ENCODE measurements around the gene TCF15.
"Not testable (repeated sequence)": the region's sequence is repeated elsewhere in the genome, so short reads cannot be mapped to it uniquely, and the experiment has no call there.

TCF15 gene

DNA sequence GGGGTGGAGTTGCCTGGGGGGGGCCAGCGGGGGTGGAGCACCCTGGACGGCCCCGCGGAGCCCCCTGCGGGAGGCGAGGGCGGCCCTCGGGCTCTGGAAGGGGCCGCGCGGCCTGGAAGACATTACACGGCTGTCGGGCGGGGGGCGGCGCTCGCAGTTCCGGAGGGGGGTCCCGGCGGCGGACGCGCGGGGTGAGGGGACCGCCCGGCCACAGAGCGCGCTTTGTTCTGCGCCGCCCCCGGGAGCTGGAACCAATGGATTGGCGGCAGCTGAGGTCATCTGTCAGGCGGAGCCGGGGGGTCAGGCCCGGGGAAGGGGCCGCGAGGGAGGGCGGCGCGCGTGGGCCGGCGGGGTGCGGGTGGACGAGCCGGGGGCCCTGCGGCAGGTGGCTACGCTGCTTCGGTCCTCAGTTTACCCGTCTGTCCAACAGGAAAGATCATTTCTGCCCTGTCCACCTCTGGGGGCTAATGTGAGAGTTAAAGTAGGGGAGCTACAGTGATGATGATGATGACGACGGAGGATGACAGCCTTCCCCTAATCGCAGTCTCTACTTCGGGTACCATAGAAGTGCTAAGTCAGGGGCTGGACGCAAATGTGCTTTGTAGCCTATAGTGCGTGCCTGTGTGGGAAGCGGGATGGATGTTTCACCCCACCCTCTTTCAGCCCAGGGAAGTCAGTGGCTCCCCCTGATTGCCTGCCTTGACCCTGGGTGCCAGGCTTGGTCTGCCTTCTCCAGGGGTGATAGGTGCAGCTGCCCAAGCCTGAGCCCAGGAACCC is 32.5 kb upstream of the TCF15 start:
- DNase-seq (ENCODE audit: low read depth in 2 of 2) = no peak

DNA sequence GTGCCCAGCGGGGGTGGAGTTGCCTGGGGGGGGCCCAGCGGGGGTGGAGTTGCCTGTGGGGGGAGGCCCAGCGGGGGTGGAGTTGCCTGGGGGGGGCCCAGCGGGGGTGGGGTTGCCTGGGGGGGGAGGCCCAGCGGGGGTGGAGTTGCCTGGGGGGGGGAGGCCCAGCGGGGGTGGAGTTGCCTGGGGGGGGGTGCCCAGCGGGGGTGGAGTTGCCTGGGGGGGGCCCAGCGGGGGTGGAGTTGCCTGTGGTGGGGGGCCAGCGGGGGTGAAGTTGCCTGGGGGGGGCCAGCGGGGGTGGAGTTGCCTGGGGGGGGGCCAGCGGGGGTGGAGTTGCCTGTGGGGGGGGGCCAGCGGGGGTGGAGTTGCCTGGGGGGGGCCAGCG is 31.9 kb upstream of the TCF15 start:
- not testable (repeated sequence) for DNase-seq (ENCODE audit: low read depth in 2 of 2)

DNA sequence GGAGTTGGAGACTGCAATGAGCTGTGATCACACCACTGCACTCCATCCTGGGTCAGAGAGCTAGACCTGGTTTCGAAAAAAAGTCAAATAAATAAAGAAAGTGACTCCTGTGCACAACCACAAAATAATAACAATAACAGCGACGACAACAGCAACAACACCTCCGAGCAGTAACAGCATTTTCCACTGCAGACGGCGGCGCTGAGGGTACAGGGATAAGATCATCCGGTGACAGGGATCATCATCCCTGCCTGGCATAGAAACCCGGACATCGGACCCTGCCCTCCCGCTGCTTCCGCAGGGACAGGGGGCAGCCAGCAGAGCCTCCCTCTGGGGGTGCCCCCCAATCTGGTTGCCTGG is 31.4 kb upstream of the TCF15 start:
- no peak for DNase-seq (ENCODE audit: low read depth in 2 of 2)

GRCh38 chr20:640674-641515 is 30.8 kb upstream of the TCF15 start:
- no peak for DNase-seq (ENCODE audit: low read depth in 2 of 2)

DNA sequence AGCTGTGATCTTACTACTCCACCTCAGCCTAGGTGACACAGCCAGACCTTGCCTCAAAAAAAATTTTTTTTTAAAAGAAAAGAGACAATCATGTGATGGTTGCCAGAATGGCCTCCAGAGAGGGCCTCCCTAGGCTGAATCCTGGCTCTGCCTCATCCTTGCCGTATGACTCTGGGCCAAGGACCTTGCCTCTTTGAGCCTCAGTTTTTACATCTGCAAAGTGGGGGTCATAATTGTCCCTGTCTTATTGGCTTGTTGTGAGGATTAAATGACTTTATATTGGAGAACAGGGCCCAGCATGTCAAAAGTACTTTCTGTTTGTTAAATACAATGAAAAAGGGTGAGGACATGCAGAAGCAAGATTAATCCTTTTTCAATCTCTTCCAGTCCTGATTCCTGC is 28.5 kb upstream of the TCF15 start:
- DNase-seq (ENCODE audit: low read depth in 2 of 2) = no peak

- no peak for DNase-seq (ENCODE audit: low read depth in 2 of 2)
These were observed 27.4 kb upstream of the TCF15 start for GRCh38 chr20:637559-637958.

GRCh38 chr20:635893-636338 is 25.8 kb upstream of the TCF15 start:
- no peak for DNase-seq (ENCODE audit: low read depth in 2 of 2)

- DNase-seq (ENCODE audit: low read depth in 2 of 2) = no peak
These were observed 25.2 kb upstream of the TCF15 start for GRCh38 chr20:635028-635892.

DNA sequence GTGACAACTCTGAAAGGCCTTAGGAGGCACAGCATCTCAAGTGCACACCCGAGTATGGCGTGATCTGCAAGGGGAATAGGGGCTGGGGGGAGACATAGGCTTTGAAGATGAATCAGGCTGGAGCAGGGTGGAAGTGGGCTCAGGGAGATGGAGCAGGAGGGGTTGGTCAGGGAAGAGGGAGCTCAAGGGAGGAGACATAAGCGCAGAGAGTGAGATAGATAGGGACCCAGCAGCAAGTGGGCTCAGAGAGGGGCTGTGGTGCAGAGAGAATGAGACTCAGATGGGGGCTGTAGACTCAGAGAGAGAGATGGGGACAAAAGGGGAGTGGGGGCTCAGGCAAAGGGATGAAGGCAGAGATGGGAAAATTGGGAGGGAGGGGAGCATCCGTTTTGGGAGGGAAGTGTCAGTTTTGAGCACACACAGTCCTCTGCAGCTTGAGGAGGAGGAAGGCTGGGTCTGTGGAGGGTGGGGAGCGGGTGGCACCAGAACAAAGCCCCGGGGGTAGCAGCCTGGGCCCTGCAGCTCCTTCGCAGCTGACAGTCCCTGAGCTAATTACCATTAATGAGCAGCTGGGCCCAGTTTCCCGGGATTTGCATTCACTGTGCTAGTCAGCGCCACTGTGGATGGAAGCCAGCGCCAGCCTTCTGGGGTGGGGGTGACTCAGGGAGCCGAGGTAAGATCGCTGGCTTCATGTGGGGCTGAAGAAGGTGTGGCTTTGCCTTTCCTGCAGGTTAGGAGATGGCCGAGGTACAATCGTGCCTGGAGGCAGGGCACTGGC is 24.2 kb upstream of the TCF15 start:
- no peak for DNase-seq (ENCODE audit: low read depth in 2 of 2)

DNA sequence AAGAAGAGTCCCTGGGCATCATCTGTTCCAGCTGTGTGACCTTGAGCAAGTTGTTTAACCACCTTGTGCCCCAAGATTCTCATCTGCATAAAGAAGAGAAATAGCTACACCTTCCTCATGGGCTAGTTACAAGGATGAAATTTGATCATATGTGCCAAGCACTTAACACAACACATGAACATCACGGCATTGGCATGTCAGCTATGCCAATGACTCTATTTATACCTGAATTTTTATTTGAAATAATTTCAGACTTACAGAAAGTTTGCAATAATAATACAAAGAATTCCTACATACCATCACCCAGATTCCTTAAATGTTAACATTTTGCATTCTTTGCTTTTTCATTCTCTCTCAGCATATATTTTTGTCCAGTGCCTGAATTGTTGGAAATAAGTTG is 21.0 kb upstream of the TCF15 start:
- DNase-seq (ENCODE audit: low read depth in 2 of 2) = no peak

DNA sequence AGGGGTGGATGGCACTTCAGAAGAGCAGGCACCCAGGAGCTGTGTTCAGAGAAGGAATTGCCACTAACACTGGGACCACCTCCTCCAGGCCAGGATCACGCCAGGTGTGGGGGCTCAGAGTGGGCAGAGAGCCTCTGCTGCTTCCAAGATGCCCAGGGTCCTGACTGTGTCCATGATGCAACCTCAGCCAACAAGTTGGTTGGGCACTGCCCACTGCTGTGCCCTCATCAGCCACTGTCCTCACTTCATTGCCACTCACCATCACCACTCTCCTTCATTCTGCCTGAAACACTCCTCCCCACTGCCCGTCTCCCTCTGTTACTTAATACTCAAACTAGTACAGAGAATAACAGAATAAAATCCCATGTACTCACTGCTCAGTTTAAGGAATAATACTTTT is 16.5 kb upstream of the TCF15 start:
- no peak for DNase-seq (ENCODE audit: low read depth in 2 of 2)

GRCh38 chr20:625360-625932 is 15.3 kb upstream of the TCF15 start:
- DNase-seq (ENCODE audit: low read depth in 2 of 2) = no peak

- no peak for DNase-seq (ENCODE audit: low read depth in 2 of 2)
These were observed 13.6 kb upstream of the TCF15 start for GRCh38 chr20:623704-624103.

DNA sequence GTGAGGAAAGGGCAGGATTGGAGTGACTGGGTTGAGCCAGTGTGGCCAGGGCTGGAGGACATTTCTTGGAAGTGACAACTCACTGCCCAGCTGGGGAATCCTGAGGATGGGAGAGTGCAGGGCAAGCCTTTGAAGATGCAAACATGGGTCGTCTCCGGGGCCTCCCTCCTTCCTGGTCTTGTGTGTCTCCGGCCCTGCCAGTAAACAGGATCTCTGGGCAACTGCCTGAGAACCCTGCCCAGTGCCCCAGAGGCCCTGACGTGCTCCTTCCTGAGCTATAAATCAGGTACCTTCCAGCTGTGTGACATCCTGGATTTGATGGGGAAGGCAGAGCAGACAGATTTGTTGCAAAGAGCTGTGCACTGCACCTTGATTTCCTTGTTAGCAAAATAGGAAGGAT is 12.9 kb upstream of the TCF15 start:
- DNase-seq (ENCODE audit: low read depth in 2 of 2) = no peak

- DNase-seq (ENCODE audit: low read depth in 2 of 2) = no peak
These were observed 12.1 kb upstream of the TCF15 start for GRCh38 chr20:622161-622560.

GRCh38 chr20:621125-621756 is 11.1 kb upstream of the TCF15 start:
- no peak for DNase-seq (ENCODE audit: low read depth in 2 of 2)

- no peak for DNase-seq (ENCODE audit: low read depth in 2 of 2)
These were observed 10.1 kb upstream of the TCF15 start for GRCh38 chr20:620246-620645.

DNA sequence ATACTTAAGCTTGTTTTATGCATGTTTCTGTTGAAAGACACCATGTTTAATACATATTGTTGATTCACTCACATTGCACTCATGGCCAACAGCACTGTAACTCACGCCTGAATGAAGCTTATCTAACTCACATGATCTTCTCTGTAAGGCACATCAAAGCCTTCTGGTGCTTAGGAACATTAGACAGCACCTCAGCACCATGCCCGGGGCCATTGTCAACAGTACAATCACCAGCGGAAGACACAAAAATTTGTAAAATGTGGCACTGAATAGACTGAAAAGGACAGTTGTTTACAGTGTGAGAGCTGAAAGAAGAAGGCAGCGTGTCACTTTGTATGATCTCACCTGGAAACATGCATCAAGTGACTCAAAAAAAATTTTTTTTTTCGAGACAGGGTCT is 8.9 kb upstream of the TCF15 start:
- no peak for DNase-seq (ENCODE audit: low read depth in 2 of 2)

DNA sequence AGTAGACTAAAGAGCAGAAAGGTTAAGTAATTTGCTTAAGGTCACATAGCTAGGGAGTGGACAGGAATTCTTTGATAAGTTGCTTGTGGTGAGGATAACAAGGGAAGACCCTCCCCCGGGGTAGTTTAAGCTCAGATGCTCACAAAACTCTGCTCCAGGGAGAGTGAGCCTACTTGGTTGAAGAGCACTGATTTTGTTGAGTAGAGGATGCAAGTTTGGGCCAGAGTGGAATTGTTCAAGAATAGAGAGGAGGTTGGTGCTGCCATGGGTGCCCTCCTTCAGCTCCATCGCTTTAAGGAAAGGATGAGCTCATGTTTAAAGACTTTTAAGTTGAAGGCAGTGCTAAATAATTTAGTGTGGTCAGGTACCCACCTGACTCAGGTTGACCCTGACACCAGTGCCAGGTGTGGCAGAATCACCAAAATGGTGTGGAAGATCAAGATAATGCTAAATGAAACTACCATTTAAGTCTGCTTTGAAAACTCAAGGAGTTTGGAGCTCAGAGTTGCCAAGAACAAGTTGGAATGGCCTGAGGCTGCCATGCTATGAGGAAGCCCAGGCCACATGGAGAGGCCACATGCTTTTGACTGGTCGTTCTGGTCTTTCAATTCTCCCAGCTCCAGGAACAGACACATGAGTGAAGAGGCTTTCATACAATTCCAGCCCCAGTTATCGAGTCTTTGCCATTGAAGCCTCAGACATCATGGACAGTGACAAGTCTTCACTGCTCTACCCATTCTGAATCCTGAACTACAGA is 8.0 kb upstream of the TCF15 start:
- no peak for DNase-seq (ENCODE audit: low read depth in 2 of 2)

DNA sequence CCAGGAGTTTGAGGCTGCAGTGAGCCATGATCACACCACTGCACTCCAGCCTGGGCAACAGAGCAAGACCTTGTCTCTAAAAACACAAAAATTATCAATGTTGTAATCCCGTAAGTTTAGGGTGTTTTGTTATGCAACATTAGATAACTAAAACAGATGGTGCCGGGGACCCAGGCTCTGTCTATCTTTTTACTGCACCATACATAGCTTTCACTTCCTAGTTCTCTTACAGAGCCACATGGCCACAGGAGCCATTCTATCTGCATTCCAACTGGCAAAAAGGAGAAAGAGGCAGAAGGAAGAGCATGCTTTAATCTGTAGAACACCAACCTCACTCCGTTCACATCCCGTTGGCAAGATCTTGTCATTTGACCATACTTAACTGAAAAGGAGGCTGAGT is 5.4 kb upstream of the TCF15 start:
- DNase-seq (ENCODE audit: low read depth in 2 of 2) = no peak
